GM18498 (cell line): ENCODE results near the gene ZDHHC14.

Experiments
- ATAC-seq: cut with Tn5 transposase; IDR thresholded peaks from one replicate; pipeline ENCODE4 v1.9.1; 2021; ENCODE audit warnings: mild to moderate bottlenecking, moderate library complexity; ENCODE audit not compliant: unreplicated experiment

The ZDHHC14 gene

DNA sequence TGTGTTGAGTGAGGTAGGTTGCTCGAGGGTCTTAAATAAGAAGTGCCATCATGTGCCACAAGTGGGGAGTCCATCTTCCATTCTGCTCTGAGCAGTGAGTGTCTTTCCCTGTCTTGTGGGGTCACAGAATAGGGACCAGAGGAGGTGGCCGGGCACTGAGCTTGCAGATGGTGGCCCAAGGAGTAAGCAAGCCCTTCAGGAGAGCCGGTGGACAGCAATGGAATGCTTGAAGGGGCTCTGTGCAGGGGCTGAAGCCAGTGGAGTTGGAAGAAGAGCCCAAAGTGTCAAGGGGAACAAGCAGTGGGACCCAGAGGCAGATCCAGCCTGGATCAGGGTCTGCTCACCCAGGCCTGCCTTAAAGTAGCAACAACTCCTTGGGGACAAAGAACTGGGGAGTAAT is 228.6 kb downstream of the ZDHHC14 start:
- ATAC-seq = no peak

- ATAC-seq = no peak
These were observed 229.5 kb downstream of the ZDHHC14 start for GRCh38 chr6:157610451-157610999.

GRCh38 chr6:157611406-157611805 is 230.4 kb downstream of the ZDHHC14 start:
- no peak for ATAC-seq

DNA sequence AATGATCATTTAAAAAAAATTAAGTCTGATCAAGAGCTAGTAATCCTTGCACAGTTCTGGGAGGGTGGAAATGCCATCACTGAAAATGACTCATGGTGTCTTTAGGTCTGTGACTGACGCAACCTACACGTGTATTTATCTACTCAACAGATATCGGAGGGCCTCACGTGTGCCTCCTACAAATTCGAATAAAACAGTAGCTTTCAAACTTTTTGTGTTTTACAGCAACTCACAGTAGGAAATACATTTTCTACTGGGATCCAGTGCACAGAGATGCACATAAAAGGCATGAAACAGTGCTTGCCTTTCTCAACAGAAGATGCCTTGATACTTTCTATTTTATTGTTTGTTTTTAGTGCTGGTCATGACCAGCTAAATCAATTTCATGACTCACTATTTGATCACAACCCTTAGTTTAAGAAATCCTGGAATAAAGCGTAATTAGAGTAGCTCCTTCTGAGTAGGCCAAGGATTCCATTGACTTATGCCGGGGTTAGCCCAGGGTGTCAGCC is 232.1 kb downstream of the ZDHHC14 start:
- no peak for ATAC-seq

DNA sequence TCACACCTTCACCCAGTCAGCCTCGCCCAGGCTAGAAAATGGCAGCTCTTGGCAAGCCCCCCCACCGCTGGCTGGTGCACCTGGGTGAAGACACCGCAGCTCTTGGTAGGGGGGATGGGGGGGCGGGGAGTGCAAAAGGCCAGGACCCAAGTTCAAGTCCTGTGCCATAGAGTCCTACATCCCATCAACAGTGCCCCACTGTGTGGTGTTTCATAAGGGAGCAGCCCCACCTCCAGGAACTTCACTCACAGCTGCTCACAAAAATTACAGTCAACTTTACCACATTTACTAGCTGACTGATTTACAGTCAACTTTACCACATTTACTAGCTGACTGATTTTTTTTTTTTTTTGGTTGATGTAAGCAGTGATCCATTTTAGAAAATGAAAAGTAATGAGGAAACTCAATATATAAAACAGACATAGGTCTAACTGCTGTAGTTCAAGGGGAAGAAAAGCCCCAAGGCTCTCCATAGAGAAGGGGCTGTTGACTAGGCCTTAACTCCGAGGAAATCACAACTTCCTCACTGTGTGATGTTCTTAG is 233.1 kb downstream of the ZDHHC14 start:
- no peak for ATAC-seq

DNA sequence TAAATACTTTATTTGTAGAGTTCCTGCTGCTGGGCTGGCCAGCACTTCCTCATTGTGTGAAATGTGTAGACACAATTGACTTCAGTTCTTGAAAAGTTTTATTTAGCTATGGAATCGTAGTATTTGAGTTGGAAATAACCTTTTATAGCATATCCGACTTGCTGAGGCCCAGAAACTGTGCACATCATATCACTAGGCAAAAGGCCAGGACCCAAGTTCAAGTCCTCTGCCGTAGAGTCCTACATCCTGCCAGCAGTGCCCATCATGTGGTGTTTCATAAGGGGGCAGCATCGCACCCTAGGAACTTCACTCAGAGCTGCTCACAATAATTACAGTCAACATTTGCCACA is 234.4 kb downstream of the ZDHHC14 start:
- ATAC-seq = no peak

DNA sequence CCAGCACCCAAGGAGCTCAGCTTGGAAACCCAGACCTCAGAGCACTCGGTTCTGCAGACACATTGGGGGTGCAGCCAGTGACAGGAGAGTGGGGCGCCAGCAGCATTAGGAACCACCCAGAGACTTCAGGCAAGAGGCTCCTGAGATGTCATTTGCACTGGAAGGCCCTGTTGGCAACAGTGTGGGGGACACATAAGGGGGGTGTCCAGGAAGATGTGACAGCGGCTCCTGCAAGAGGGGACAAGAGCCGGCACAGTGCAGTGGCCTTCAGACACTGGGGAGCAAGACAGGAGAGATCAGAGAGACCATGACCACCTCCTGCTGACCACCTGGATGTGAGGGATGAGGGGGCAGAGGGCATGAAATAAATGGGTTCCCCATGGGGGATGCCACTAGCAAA is 235.0 kb downstream of the ZDHHC14 start:
- ATAC-seq = no peak

DNA sequence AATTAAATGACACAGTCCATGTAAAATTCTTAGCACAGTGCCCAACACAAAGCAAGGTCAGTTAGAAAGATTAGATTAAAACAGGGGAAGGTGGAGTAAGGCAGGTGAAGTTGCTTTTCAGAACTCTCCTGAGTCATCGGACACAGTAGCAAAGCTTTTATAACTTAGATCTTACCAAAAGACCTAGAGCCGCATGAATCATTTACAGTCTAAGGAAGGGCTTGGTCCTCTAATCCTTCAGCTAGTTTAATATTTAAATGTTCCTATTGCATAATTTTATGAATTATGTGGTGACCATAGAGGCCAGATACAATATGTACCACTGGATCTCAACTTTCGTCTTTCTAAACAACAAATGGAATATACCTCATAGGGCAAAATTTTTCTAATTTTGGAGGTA is 240.0 kb downstream of the ZDHHC14 start:
- no peak for ATAC-seq

DNA sequence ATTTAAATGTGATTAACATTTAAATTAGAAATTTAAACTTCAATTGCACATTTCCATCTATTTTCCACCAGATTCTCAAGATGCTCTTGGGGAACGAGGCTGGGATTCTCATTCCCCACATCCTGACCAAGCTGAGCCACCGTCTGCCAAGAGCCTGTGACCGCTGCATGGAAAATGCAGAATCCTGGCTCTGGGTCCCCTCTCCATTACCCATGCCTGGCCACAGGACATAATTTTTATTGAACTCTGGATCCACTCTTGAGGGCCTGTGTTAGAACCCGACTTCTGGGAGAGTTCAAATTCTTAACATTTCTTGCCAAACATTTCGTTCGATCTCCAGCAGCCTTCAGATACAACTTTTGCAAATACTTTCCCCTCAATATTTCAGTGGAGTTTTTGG is 240.4 kb downstream of the ZDHHC14 start:
- ATAC-seq = no peak

GRCh38 chr6:157622427-157622826 is 241.4 kb downstream of the ZDHHC14 start:
- ATAC-seq = no peak

- no peak for ATAC-seq
These were observed 244.1 kb downstream of the ZDHHC14 start for GRCh38 chr6:157625111-157625510.

DNA sequence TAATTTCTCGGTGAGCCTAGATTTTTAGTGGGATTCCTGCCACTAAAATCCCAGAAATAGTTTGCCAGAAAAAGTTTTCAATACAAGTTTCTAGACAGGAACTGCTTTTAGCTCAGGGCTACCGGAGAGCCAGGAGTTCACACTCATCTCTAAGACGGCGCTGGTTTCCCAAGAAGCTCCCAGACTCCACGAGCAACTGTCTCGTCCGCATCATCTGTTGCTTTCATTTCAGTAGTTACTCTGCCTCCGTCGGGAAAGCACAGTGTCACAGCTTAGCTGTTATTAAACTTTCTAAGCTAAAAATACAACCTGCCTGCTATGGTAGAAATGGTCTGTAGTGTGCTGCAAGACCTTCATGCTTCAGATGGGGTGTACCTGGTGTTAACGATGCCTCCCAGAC is 244.8 kb downstream of the ZDHHC14 start:
- ATAC-seq = no peak

GRCh38 chr6:157627195-157627966 is 246.4 kb downstream of the ZDHHC14 start:
- no peak for ATAC-seq

DNA sequence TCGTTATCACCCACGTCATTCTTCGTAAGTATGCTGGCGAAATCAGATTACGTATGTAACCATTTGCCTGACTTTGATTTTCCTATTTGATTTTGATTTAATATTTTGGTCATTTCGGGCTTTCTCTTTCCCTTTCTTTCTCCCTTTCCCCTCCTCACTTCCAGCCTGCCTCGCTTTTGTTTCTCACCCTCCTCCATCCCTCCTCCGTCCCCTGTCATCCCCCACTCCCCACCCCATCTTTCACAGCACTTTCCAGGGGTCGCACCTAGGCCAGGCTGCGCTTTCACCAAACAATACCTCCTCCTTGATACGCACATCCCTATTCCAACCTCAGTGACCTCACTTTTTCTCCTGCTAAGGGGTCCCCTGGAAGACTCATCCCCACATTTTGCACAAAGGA is 247.5 kb downstream of the ZDHHC14 start:
- ATAC-seq = no peak

- ATAC-seq = no peak
These were observed 248.2 kb downstream of the ZDHHC14 start for GRCh38 chr6:157629220-157629619.

DNA sequence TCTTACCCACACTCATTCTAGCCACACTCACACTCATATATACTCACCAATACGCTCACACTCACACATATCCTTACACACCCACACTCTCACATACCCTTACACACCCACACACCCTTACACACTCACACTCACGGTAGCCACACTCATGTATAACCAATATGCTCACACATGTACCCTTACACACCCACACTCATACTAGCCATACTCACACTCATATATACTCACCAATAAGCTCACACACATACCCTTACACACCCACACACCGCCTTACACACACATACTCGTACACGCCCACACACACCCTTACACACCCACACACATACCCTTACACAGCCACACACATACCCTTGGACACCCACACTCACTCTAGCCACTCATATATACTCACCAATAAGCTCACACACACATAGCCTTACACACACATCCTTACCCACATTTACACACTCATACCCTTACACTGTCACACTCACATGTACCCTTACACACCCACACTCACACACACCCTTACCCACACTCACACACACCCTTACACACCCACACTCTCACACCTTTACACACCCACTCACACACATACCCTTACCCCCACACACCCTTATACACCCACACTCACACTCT is 249.6 kb downstream of the ZDHHC14 start:
- ATAC-seq = no peak

DNA sequence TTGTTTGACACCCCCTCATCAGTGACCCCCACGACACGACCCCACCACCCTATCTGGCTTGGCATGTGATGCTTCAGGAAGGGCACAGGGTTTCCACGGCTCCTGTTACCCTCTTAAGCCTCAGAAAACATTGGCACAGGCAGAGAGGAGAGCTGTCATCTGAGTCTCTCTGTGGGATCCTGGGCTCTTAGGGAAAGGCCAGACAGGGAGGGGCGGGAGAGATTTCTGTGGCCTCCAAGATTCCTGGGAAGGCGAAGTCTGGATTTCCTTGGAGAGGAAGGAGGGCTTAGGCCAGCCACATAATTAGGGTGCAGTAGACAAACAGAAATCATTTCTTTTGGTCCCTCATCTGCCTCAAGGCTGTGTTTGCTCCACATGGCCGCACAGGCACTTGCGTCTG is 250.4 kb downstream of the ZDHHC14 start:
- no peak for ATAC-seq

DNA sequence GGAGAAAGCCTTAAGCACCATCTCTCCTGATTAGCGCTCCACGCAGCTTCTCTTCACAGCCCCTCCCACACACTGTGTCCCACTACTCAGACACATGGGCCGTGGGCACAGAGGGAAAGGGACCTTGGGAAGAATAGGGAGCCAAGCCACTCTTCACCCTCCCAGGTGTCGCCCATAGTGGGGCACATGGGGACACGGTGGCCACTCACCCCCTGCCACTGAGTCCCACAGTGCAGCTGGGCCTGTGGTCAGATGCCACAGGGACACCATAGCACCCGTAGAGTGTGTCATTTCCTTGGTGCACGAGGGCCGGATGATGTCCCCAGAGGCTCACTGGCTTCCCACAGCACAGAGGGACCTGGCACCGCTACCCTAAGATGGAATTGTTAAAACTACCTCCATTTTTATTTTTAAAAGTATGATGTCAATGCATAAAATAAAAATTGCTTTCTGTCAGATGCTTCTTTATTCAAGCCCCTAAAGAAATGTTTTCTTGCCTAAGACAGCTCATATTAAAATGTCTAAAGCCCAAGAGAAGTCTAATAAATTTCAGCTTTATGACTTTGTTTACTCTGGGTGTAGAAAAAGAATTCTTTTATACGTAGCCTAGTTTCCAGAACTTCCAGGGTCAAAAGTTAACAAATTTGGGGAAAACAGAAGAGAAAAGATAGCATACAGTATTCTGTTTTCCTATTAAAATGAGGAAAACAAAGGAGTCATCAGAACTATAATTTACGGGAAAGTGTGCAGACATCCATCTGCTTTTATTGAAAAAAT is 251.0 kb downstream of the ZDHHC14 start:
- ATAC-seq = no peak

DNA sequence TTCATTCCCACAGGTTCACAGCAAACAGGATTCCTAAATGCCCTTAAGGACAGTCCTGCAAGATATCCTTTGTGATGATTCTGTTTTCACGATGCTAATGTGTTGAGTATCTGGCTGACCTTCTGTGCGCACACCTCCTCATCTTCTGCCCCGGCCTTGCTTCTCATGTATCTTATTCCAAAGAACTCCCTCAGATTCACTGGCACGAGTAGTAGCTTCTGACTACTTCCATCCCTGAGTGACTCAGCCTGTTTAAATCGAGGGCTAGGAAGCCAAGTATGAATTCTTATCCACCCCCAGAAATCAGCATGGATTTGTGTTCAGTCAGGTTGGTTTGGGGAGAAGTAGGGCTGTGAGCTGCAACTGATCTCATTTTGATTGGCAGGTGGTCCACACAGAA is 251.8 kb downstream of the ZDHHC14 start:
- no peak for ATAC-seq

GRCh38 chr6:157634546-157634945 is 253.6 kb downstream of the ZDHHC14 start:
- no peak for ATAC-seq
